Left cardiac atrium (tissue), 4 donors: ENCODE results near the gene KCNK10. TPM values are rescaled to one million over a fixed set of nuclear protein-coding genes. Genes with fewer than 3 reads are reported as not detected.

Experiments
- ATAC-seq, 2 donors: fragments of 200-7000 bp; cut with Tn5 transposase; one replicate each; pipeline ENCODE4 v1.9.1; 2020; ENCODE audit warnings: mild to moderate bottlenecking in 2 of 2, moderate library complexity in 2 of 2
- DNase-seq: peaks from one replicate; pipeline ENCODE4 v3.0.0-alpha.2; 2020
- intact Hi-C, 2 donors: fragments of 100-400 bp; cut with DNase I; formaldehyde crosslinking; loops; one replicate each; pipeline versions ENCODE4 v1.14.1 to v1.15.1; 2022 to 2023
- total RNA-seq, 2 donors: library from RNA; stranded (reverse); fragmentation: NEBNext Ultra II Directional; extraction: Animal tissue kit (Norgen Biotek cat#: 25700); gene quantifications; one replicate each; pipeline ENCODE4 v1.2.1, GENCODE V29; 2021
- donor health status: DM: no; HTN: yes; CAD: no.
- donor health status: DM: no; HTN: yes; CAD: no; lungs with severe emphysema.
- donor health status: DM: yes; HTN: yes; CAD: no.
- donor health status: Dilated cardiomyopathy.

The KCNK10 gene
- total RNA-seq, 2 donors from 2014 or later: not detected

DNA sequence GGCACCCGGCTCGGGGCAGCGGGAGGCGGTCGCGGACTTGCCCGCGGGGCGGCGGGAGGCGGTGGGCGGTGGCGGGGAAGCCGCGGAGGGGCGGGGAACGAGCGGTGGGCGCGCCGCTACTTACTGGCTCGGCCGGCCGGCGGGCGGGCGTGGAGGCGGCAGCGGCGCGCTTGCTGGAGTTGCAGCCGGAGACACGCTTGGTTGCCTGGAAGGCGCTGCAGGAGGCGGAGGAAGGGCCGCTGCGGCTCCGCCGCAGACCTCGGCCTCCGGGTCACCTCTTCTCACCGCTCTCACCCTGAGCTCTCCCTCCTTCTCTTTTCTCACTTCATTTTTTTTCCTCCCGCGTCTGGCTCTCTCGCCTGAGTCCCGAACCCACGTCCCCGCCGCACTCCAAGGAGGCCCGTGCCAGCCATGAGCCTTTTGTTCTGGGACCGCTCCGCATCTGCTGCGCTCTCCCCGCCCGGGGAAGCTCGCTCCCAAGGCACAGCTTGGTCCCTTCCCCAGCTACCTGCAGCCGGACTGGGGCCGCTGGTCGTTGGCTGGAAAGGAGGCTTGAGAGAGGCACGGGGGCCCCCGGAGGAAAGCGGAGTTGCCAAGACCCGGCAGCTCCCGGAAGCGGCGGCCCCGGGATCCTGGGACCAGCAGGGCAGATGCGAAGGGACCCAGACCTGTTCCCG is 592 bp upstream of the KCNK10 start:
- DNase-seq (no peak), ATAC-seq (no peak)
- intact Hi-C loops: no loop called here

DNA sequence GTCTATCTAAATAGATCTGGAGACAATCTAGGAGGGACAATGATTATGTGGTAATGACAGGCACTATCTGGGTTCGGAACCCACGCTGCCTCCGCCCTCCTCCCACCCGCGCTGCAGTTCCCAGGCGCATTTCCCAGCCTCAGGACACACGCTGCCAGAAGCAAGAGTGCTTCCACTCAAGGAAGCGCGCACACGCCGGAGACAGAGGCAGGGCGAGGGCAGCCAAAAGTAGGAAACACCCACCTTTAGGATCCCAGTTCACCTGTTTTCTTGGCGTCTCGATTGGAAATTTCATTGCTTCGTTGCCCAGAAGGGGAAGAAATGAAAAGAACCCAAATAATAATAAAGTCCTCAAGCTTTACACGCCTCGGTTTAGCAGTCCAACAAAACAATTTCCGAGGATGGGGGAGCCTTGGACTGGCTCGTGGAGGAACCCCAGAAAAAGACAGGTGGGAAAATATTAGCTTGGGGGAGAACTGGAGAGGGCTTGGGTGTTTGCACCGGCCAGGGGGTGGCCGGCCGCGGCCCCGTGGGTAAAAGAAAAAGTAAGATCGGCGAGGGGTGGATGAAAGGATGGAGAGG is 474 bp downstream of the KCNK10 start:
- DNase-seq (no peak), ATAC-seq (no peak)
- intact Hi-C loops: no loop called here

DNA sequence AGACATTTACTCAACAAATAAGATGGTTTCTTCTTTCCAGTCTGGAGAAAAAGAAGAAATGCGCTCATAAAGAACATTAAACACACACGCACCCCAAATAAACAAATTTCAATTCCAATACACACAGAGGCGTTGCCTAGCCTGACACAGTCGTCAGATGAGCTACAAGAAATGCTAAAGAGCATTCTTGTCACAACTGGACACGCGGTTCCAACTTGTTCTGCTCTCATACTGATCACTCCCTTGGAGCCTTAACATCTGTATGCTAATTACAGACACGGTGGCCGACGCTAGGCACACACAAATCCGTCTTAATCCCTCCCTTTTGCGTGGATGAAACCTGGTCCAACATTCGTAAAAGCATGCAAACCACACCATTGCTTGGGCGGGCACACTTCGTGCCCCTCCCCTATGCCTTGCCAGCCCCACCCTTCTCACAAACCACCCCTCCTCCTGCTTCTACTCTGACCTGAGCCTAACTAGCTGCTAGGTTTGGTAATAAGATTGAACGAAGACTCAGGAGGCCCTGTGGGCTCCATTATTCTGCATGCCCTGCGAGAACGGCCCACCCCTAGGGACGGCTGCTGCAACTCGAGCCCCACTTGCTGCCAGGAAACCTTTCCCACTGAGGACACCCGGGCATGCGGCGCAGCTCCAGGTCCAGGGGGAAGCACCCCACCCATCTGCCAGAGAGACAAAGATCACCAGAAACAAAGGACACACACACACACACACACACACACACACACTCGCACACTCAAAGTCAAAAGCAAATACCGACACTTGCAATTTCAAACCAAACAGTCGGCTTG is 1.2 kb downstream of the KCNK10 start:
- ATAC-seq: no peak
- intact Hi-C loops: no loop called here
- DNase-seq: no peak

DNA sequence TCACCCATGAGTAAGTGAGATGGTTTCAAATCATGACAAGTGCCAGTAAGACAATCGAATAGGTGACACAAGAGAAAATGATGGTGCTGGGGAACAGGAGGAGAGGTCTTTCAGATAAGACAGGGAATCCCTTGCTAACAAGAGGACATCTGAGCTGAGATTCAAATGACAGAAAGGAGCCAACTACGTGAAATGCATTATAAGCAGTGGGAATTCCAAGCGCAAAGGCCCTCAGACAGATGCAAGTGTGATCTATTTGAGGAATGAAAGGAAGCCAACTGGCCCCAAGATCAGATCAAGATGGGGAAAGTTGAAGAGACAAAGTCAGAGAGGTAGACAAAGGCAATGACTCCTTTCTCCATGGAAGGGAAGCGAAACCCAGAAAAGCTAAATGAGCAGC is 4.7 kb downstream of the KCNK10 start:
- intact Hi-C loops: no loop called here
- ATAC-seq: no peak
- no peak for DNase-seq

DNA sequence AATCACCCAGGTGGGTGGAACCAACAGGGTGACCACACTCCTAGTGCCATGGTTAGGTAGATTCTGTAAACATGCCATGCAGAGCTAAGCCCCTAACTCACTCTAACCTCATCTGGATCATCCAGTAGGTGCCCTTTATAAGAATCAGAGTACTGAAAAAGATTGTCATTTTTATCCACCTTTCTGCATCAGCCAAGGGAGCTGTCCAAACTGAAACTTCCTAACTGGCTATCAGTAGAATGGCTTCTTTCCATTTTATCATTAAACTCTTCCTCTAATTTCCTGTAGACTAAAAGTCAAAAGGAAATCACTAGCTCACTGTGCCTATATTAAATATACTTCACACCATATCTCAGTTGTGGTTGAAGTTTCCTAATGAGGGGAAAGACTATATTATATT is 6.5 kb downstream of the KCNK10 start:
- intact Hi-C loops: no loop called here
- ATAC-seq (no peak), DNase-seq (no peak)

DNA sequence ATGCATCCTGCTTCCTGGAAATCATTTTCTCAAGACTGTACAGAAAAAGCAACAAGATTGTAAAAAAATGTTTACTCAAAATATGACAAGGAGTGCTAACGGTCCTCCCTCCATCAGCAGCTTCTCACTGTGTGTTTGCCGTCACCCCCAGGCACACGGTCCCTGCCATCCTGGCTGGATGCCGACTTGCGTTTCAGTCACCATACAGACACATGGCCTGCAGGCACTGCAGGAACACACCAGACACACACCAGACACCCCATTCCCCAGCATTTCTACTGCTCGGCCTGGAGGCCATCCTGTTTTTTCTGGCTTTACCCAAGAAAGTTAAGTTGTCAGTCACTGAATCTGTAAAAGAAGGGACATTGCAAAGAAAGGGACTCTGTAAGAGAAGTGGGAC is 10.8 kb downstream of the KCNK10 start:
- intact Hi-C loops: no loop called here
- no peak for ATAC-seq
- no peak for DNase-seq

DNA sequence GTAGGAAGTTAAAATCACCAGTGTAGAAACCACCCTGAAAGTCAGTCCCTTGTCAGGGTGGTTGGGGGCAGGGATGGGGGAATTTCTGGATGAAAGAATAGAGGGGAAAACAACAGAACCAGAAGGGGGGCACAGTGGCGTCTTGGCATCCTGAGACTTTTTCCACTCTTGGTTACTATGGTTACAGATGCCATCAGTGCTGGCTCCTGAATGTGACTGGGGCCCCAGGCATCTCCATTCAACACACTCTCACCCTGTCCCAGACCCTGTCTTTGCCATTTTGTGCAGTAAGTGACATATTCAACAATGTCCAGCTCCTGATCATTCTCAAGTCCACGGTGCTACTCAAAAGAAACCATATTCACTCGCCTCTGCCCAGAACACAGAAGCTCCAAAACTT is 11.3 kb downstream of the KCNK10 start:
- no peak for ATAC-seq
- intact Hi-C loops: no loop called here
- no peak for DNase-seq

DNA sequence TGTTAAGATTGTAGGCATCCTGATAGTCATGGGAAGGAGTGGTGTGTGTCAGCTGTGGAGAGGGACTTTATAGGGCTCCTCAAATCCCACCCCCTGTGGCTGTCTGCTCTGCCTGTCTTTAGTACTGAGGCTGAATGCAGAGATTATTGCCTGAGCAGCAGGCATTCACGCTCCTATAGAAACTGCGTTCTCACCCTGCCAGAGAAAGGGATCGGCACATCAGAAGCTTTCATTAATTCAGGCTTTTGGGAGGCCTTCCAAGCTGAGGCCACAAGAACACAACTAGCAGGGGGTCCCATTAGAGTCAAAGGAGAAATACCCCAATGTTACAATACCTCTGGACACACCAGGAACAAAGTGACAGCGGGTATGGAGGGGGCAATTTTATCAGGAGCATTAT is 12.6 kb downstream of the KCNK10 start:
- DNase-seq: no peak

DNA sequence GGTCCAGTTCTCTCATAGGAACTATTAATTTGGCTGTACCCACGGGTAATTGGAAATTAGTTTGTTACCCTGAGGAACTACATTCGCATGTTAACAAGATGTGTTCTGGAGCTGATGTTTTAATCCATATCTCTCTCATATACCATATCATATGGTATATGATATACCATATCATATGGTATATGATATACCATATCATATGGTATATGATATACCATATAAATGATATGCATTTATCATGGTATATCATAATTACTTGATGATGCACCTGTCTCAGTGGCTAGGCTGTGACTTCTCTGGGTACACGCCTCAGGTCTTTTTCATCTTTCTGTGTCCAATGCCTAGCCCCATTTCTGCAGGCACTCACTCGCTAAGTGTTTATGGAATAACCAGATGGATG is 13.0 kb downstream of the KCNK10 start:
- intact Hi-C loops: no loop called here
- DNase-seq: no peak
- ATAC-seq: no peak

More for the DNA sequence above, 12.6 kb downstream of the KCNK10 start:
- no peak for ATAC-seq
- intact Hi-C loops: no loop called here

DNA sequence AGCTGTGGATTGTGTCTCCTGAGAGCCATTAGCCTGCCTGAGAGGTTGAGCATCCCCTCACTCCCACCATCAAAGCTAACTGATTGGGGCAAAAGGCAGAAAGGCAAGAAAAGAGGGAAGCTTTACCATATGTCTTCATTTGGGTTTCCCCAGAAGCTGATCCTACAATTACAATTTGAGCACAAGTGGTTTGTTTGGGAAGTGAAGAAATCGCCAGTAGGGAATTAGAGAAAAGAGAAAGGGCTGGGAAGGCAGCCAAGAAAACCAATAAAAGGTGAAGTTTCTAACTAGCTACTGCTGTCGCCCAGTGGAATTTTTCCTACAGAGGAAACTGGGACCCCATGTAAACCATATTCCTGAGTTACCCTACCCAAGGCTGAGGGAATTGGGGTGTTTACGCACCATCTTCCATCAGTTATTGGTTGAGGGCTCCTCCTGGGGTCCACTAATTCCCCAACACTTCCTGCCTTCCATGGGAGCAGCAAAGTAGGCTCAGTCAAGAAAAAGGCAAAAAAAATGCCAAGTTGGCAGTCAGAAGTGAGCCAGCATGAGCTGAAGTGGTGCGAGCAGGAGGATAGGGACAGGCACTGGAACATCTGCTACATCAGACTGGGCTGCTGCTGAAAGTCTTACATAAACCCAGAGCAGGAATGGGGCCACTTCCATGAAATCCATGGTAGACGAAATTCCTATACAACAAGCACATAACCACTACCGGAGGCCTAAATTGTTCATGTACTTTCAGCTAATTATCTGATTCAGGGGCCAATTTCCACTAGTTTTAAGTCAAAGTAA is 17.3 kb downstream of the KCNK10 start:
- no peak for ATAC-seq
- intact Hi-C loops: no loop called here

DNA sequence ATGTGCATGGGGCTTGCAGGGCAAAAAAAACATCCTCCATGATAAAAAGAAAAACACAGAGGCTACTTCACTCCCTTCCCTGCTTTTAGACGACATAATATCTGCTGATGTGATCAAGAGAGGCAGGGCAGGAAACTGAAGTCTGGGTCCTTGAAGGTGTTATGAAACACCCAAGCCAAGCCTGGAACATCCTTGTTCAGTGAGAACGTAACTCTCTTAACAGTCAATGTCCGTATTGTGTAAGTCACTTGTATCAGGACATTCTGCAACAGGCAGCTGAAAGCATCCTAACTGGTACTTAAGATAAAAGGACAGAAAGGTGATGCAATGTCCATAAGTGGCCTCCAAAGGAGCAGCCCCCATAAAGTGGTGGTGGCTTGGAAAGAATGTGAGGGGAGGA is 20.0 kb downstream of the KCNK10 start:
- DNase-seq: no peak
- intact Hi-C loops: no loop called here
- no peak for ATAC-seq

More for the DNA sequence above, 17.3 kb downstream of the KCNK10 start:
- DNase-seq: no peak

DNA sequence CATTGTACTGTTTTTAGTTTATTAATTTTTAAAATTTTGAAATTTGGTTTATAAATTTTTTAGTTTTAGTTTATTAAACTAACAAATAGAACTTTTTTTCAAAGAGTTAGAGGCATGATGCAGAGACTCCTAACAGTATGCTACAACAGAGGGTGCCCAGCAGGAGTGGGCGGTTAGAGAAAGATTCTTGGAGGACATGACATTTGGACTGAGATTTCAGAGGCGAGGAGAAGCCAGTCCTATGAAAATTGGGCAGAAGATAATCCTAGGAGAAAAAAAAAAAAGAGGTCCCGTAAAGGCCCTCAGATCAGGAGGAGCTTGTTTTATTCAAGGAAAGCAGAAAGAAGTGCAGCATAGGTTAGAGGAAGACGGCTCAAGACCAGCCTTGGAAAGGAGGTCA is 21.7 kb downstream of the KCNK10 start:
- intact Hi-C loops: no loop called here
- DNase-seq (no peak), ATAC-seq (no peak)

DNA sequence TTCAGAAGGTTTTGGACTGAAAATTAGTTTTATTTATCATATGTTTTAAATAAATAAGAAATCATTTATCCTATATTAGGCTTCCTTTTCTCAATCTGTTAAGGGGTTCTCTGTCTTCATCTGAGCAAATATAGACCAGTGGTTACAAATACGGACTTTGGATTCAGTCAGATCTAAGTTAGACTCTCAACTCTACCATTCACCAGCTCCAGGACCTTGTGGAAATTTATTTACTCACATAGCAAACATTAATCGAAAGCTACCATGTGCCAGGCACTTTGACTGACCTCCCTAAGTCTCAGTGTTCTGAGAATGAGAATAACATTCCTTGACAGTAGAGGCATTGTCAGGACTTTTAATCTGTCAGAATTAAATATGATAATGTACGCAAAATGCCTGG is 22.3 kb downstream of the KCNK10 start:
- DNase-seq: no peak
- intact Hi-C loops: no loop called here
- ATAC-seq: no peak

DNA sequence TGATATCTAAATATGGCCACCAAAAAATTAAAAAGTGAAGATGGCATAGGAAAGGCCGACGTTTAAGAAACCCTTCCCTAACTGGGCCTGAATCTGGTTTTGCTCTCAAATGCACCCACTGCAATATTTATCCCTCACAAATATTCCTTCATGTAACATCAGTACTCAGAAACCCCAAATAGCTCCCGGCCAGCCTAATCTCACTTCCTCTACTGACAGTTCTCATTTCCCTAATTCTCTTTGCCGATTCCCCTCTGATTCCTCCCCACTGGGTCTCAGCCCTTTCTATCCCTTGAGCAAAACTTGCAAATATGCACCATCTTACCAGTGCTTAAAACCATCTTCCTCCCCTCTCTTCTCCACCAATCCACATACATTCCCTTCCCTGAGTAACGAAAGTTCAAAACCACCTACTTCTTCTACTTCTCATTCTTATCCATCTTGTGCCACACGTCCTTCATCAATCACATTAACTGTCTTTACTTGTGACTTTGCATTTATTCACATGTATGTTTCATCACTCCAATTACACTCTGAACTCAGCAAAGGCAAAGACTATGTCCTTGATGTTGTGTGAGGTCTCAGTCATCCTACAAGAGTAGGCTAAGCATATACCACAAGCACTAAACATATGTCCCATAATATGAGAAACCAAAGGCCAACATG is 23.1 kb downstream of the KCNK10 start:
- DNase-seq (no peak), ATAC-seq (peak in 1 of 2 donors; percentile 54)
- intact Hi-C loops: no loop called here

DNA sequence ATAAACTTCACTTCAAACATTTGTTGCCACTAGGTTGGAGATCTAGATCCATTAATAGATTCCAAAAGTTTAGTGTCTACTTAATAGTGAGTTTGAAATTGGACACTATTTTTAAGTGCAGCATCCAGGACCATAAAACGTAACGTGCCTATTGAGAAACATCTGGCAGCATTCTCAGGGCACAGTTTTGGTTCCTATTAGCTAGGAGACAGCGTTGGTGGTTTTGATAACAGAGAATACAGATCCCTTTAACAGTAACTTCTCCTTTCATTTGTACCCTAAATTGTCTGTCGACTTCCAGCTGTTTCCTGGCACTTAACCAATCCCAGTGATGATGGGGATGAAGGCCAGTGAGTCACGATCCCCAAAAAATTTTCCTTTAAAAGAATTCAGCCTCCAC is 25.8 kb downstream of the KCNK10 start:
- ATAC-seq: no peak
- no peak for DNase-seq
- intact Hi-C loops: no loop called here

DNA sequence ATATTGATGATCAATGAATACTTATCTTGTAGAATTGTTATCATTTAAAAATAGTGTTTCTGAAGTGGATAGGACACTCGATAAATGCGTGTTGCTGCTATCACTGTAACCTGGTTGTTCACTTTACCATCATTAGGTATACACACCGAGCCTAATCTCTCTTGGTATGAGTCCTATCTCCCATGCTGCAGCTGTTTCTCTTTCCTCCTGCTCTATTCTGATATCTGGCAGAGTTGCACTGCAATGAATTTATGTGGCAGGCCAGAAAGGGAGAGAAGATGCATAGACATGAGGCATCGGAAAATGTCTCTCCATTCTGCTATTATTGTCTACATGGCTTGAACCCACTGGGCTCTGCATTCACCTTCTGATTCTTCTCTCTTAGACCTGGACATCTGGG is 26.7 kb downstream of the KCNK10 start:
- no peak for ATAC-seq
- intact Hi-C loops: no loop called here

DNA sequence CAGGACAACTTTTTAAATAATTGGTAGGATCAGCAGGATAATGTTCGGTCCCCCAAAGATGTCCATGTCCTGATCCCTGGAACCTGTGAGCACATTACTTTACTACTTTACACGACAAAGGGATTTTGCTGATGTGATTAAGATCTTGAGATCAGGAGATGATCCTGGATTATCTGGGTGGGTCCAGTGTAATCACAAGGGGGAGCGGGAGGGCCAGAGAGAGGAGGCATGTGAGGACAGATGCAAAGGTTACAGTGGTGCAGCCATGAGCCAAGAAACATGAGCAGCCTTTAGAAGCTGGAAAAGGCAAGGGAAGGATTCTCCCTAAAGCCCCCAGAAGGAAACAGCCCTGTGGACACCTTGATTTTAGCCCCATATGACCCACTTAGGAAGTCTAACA is 33.1 kb downstream of the KCNK10 start:
- intact Hi-C loops: no loop called here
- DNase-seq: no peak
- ATAC-seq: no peak

More for the DNA sequence above, 26.7 kb downstream of the KCNK10 start:
- no peak for DNase-seq

DNA sequence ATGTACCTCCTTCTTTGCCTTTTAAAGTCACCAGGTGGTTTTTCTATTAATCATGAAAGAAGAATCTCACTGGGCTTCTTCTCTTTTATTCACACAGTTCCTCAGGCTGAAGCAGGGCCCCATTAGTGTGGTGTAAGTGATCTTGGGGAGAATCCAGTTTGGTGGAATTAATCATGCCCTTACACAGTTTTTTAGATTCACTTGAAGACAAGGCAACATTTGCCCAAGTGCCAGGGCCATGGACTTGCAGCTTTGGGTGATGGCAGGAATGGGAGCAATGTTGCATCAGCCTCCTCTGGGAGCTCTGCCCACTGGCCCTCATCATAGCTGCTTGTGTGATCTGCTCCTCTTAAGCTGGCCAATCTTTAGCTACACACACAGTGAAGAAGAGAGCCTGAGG is 33.8 kb downstream of the KCNK10 start:
- intact Hi-C loops: no loop called here
- no peak for ATAC-seq
- DNase-seq: no peak

DNA sequence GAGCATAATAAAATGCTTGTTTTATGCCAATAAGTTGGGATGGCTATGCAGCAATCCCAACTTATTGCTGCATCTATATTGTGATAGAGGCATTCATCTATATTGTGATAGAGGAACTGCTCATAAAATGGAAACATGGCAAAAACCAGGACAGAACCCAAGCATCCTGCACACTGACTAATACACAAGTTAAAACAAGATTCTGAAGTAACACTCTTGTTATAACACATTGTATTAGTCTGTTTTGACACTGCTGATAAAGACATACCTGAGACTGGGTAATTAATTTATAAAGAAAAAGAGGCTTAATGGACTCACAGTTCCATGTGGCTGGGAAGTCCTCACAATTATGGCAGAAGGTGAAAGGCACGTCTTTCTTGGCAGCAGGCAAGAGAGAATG is 36.8 kb downstream of the KCNK10 start:
- no peak for ATAC-seq
- intact Hi-C loops: no loop called here
- DNase-seq: no peak
